DMS114 treated with DMSO at 0.1 percent for 48 hours (cell line): Measurements from ENCODE around the gene ZC3H4.
"Not testable (repeated sequence)": the region's sequence is repeated elsewhere in the genome, so short reads cannot be mapped to it uniquely, and the experiment has no call there.

Experiments used
- DNase-seq: peaks from one replicate; lab custom pipeline; 2025; ENCODE audit not compliant: unreplicated experiment; lab: John Stamatoyannopoulos, UW

The ZC3H4 gene

DNA sequence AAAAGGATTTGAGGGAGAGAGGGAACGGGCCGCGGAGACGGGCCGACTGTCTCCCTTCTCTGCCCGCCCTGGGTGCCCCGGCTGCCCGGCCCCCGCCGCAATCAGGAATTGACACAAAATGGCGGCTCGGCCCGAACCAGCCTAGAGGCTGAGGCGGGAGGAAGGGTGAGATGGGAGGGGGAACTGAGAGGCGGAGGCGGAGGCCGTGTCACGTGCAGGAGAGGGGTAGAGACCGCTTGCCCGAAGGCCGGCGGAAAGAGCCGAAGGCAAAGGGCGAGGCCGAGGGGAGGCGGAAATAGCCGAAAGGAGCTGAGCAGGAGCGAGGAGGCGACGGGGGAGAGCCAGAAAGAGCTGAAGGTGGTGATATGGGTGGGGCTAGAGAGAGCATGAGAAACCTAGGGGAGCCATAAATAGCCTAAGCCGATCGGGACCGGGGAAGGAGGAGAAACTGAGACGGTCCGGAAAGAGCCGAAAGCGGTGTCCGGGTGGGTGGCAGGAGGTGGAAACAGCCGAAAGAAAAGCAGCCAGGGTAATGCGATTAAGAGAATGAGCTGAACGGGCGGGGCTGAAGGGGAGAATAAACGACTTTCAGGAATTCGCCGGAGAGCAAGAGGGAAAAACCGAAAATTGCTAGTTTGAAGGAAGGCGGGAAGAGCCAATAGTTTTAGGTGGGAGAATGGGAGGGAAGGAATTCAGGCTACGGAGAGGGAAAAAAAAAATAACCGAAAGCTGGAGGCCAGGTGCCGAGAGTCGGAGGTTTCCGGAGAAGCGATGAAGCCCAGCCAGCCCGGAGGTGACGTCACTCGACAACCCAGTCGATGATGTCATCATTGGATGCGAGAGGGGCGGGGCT, at the start of gene ZC3H4:
Gene ZC3H4 (minus strand): TSS at position 780 of the 853 bp plus-strand sequence. CDS start 1,192 bp downstream, outside the sequence.
- peak; percentile 87 for DNase-seq

- DNase-seq = no peak
Measured at GRCh38 chr19:47161876-47162489, 48.4 kb upstream of the ZC3H4 start.

GRCh38 chr19:47158879-47159503, 45.4 kb upstream of the ZC3H4 start:
- DNase-seq = no peak

GRCh38 chr19:47158367-47158791, 44.8 kb upstream of the ZC3H4 start:
- no peak for DNase-seq

DNA sequence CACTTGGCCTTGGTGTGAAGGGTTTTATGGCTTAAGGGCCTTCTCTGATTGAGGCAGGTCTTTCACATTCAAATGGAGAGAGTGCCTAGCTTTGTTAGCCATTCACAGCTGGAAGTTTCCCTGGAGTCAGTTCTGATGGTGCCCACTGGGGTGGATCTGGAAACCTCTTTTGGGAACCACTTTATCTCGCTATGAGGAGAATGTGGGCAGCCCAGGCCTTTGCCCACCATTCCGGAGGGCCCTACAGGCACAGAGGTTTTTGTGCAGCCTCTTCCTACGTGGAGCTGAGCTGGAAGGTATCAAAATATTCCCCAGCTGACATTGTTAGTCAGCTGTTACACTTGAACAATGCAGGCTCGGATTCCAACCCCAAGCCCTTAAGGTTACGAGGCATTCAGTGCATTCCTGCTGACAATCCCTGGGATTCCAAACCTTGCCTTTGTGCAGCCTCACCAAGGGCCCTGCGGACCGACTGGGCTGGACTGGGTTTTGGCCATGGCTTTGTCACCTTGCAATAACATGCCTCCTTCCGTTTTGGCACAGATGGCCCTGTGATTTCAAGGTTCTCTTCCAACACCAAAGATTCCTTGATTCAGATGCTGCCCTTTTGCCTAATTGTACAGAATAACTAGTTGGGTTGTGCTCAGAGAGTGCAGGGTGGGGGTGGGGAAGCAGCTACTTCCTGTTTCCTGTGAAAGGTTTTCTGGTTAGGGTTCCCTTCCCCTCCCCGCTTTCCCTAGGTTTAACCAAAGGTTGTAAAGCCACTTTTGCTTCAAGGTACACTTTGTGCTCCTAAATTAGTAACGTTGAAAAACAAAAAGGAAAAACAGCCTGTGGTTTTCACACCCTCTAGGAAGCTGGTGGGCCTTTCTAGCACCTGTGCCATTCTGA, 44.1 kb upstream of the ZC3H4 start:
- peak; percentile 36 for DNase-seq

- no peak for DNase-seq
Measured at GRCh38 chr19:47156861-47157430, 43.4 kb upstream of the ZC3H4 start.

GRCh38 chr19:47155148-47155547, 41.6 kb upstream of the ZC3H4 start:
- DNase-seq = no peak

GRCh38 chr19:47153266-47153665, 39.7 kb upstream of the ZC3H4 start:
- no peak for DNase-seq

DNA sequence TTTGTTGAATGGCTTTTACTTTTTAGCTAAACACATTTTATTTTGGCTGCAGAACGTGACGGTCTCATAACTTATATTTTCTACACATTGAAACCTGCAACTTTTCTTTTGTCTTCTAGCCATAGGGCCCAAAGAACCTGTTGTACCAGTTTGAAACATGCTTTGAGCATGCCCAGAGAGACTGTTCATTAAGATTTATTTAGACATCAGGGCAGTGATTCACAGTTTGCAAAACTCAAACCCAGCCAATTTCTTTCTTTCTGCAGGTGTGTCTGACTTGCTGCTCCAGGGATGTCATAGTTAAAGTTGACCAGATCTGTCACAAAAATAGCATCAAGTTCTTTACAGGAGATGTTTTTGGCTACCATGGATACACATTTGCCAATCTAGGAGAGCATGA, 39.1 kb upstream of the ZC3H4 start:
- no peak for DNase-seq

DNA sequence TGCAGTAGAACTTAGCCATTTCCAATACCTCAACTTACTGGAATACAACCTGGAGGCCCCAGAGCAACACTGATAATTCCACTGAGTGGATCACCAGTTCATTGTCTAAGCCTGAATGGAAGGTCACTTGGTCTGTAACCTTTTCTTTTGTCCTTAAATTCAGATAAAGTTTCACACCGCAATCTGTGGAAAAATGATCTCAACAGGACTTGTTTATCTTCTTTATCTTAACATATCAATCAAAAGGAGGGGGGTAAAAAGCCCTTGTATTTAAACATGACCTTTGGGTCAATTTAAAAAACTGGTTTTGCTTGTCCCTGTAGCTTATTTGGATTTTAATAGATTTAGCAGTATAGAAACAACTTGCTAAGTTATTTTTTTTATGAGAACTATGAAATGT, 38.6 kb upstream of the ZC3H4 start:
- DNase-seq = no peak

GRCh38 chr19:47151627-47152026, 38.1 kb upstream of the ZC3H4 start:
- no peak for DNase-seq

DNA sequence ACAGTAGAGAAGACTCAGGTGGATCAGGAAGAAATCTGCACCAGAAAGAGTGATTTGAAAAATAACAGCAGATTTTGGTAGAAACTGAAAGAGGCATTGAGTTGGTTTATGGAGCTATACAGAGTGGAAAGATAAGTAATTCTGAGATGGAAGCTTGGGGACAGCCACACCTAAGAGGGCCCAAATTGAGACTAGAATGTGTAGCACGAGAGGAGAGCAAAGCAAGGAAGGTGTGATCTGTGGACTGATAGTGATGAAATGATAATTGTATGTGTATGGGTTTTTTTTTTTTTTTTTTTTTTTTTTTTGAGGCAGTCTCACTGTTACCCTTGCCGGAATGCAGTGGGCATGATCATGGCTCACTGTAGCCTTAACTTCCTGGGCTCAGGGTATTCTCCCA, 33.3 kb upstream of the ZC3H4 start:
- DNase-seq = no peak

- no peak for DNase-seq
Measured at GRCh38 chr19:47145639-47146486, 32.3 kb upstream of the ZC3H4 start.

GRCh38 chr19:47144630-47145029, 31.1 kb upstream of the ZC3H4 start:
- DNase-seq = no peak

GRCh38 chr19:47143322-47144073, 29.9 kb upstream of the ZC3H4 start:
- no peak for DNase-seq

DNA sequence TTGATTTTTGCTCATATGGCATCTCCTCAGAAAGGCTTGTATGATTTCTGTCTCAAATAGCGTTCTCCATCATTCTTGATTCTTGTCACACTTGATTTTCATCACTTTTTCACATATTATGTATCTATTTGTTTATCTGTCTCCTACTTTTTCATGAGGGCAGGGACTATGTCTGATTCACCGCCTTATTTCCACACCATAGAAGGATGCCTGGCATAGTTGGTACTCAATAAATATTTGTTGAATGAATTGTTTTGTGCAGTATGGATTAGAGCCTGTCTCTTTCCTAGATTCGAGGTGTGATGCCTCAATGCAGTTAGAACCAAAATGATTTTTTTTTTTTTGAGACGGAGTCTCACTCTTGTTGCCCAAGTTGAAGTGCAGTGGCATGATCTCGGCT, 29.2 kb upstream of the ZC3H4 start:
- no peak for DNase-seq

- DNase-seq = no peak
Measured at GRCh38 chr19:47141695-47142094, 28.1 kb upstream of the ZC3H4 start.

- DNase-seq = not testable (repeated sequence)
Measured at GRCh38 chr19:47141252-47141651, 27.7 kb upstream of the ZC3H4 start.

GRCh38 chr19:47135156-47135555, 21.6 kb upstream of the ZC3H4 start:
- no peak for DNase-seq
